ENCODE results near the gene HLCS.

Gene HLCS

DNA sequence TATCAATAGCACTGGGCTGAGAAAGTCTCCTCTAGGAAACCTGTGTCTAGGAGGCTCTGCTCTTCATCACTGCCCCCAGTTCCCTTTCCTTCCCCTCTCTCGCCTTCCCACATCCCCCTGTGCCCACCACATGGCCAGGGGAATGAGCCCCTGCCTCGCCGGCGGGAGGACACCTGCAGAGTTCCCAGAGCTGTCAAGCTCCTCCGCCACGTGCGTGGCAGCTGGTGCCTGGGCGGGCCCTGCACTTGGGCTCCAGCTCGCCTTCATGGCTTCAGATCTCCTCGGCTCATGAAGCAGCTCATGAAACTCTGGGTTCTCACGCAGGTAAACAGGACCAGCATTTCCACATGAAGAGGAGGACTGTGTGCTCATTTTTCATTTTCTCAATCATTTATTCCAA is 204.8 kb downstream of the HLCS start:
- H4K20me1 ChIP-seq (ENCODE audit: insufficient read depth, low read length, poor library complexity, severe bottlenecking), result no peaks in the 10 kb centered on the region

DNA sequence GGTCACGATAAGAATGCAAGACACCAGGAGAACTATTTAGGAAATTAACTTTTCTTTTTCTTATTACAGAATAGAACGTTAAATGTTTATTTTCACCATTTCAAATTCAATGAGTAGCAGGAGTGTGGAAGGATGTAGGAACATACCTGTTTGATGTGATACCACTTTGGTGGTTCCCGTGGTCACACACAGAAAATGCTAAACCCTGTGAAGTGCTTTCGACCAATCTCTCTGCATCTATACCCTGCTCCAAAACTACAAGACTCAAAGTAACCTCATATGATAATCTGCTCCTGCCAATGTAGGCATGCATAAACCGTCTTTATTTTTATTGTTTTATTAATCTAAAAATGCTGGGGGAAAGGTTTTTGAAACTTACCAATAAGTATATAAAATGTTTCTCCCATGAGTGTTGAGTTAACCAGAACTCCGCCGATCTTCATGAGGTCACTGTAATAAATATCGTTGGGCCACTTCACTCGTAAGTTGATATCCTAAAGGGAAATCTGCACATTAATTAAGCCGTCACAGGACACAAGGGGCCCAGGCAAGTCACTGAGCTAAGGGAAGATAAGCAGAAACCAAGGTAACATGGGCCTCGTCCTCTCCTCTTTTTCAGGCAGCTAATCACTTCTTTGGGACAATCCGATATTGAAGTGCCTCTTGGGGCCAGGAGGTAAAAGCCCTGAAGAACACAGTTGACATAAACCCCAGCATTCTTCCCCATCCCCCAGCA is 207.0 kb downstream of the HLCS start:
- no peaks in the 10 kb centered on the region for H3K27me3 ChIP-seq (ENCODE audit: insufficient read depth, low read length, poor library complexity, severe bottlenecking)
- no peaks in the 10 kb centered on the region for H3K9me2 ChIP-seq (replicated peaks; ENCODE audit: low read depth, low read length)
- peak overlapping the region; percentile 47 for H3K4me2 ChIP-seq (ENCODE audit: low read depth, low read length, poor library complexity, severe bottlenecking)
- peaks cover 45% of the 10 kb centered on the region for H3K4me1 ChIP-seq (ENCODE audit: insufficient read depth, low read length, poor library complexity, severe bottlenecking)
- no peaks in the 10 kb centered on the region for H3K9me3 ChIP-seq (ENCODE audit: insufficient read depth, low read depth, low read length)
- peaks cover 4% of the 10 kb centered on the region; the same call in 1 of the 2 replicates for H3F3A ChIP-seq (ENCODE audit: low read depth)
- H3K79me2 ChIP-seq (ENCODE audit: insufficient read depth, low read length), result no peaks in the 10 kb centered on the region
- no peaks in the 10 kb centered on the region for H3K36me3 ChIP-seq (ENCODE audit: insufficient read depth, low read length)
- TF ChIP-seq CTCF (conservative IDR thresholded peaks at IDR 0.05; ENCODE audit: low read length), result no peak
- TF ChIP-seq EZH2phosphoT487 (IDR thresholded peaks at IDR 0.05; ENCODE audit: borderline replicate concordance), result no peak
- no peak overlapping the region for H2AFZ ChIP-seq (ENCODE audit: low read length)
- no peaks in the 10 kb centered on the region for H4K20me1 ChIP-seq (ENCODE audit: insufficient read depth, low read length, poor library complexity, severe bottlenecking)
- peak overlapping the region; percentile 46 for H3K4me3 ChIP-seq (ENCODE audit: low read length, poor library complexity, severe bottlenecking)
- H3K9ac ChIP-seq (ENCODE audit: low read depth, low read length, poor library complexity, severe bottlenecking), result peak overlapping the region; percentile 50

More for the DNA sequence above, 204.8 kb downstream of the HLCS start:
- Histone ChIP-seq H3K79me2 (ENCODE audit: insufficient read depth, low read length) (no peaks in the 10 kb centered on the region), H3K4me2 (ENCODE audit: low read depth, low read length, poor library complexity, severe bottlenecking) (no peak overlapping the region), H3K9me2 (replicated peaks; ENCODE audit: low read depth, low read length) (no peaks in the 10 kb centered on the region), H3K4me3 (ENCODE audit: low read length, poor library complexity, severe bottlenecking) (no peak overlapping the region), H3K9ac (ENCODE audit: low read depth, low read length, poor library complexity, severe bottlenecking) (no peak overlapping the region), H3K36me3 (ENCODE audit: insufficient read depth, low read length) (no peaks in the 10 kb centered on the region), H3K9me3 (ENCODE audit: insufficient read depth, low read depth, low read length) (no peaks in the 10 kb centered on the region), H3K4me1 (ENCODE audit: insufficient read depth, low read length, poor library complexity, severe bottlenecking) (peaks cover 45% of the 10 kb centered on the region), H2AFZ (ENCODE audit: low read length) (no peak overlapping the region), H3K27me3 (ENCODE audit: insufficient read depth, low read length, poor library complexity, severe bottlenecking) (no peaks in the 10 kb centered on the region), H3F3A (ENCODE audit: low read depth) (peaks cover 4% of the 10 kb centered on the region; the same call in 1 of the 2 replicates)
- TF ChIP-seq EZH2phosphoT487 (IDR thresholded peaks at IDR 0.05; ENCODE audit: borderline replicate concordance) (no peak), CTCF (conservative IDR thresholded peaks at IDR 0.05; ENCODE audit: low read length) (no peak)

- Histone ChIP-seq H3K27me3 (ENCODE audit: insufficient read depth, low read length, poor library complexity, severe bottlenecking) (no peaks in the 10 kb centered on the region), H4K20me1 (ENCODE audit: insufficient read depth, low read length, poor library complexity, severe bottlenecking) (no peaks in the 10 kb centered on the region), H2AFZ (ENCODE audit: low read length) (no peak overlapping the region), H3K36me3 (ENCODE audit: insufficient read depth, low read length) (no peaks in the 10 kb centered on the region), H3K4me2 (ENCODE audit: low read depth, low read length, poor library complexity, severe bottlenecking) (no peak overlapping the region), H3K9me2 (replicated peaks; ENCODE audit: low read depth, low read length) (no peaks in the 10 kb centered on the region), H3K79me2 (ENCODE audit: insufficient read depth, low read length) (no peaks in the 10 kb centered on the region), H3F3A (ENCODE audit: low read depth) (peaks cover 4% of the 10 kb centered on the region; the same call in 1 of the 2 replicates), H3K9me3 (ENCODE audit: insufficient read depth, low read depth, low read length) (no peaks in the 10 kb centered on the region), H3K4me3 (ENCODE audit: low read length, poor library complexity, severe bottlenecking) (no peak overlapping the region), H3K9ac (ENCODE audit: low read depth, low read length, poor library complexity, severe bottlenecking) (no peak overlapping the region), H3K4me1 (ENCODE audit: insufficient read depth, low read length, poor library complexity, severe bottlenecking) (peaks cover 45% of the 10 kb centered on the region)
- peak; percentile 32 for TF ChIP-seq CTCF (conservative IDR thresholded peaks at IDR 0.05; ENCODE audit: low read length)
- TF ChIP-seq EZH2phosphoT487 (IDR thresholded peaks at IDR 0.05; ENCODE audit: borderline replicate concordance), result no peak
Measured at GRCh38 chr21:36757196-36757595, 209.3 kb downstream of the HLCS start.

Measured in Loucy (cell line).